WTC11 (cell line): Measurements from ENCODE around the gene RTEL1. TPM values are rescaled to one million over a fixed set of nuclear protein-coding genes. Genes with fewer than 3 reads are reported as not detected.

ENCODE experiments used
- ATAC-seq: fragments of 200-7000 bp; cut with Tn5 transposase; 2 replicates; pipeline ENCODE4 v1.10.0; 2021; ENCODE audit warnings: mild to moderate bottlenecking, moderate library complexity
- CTCF ChIA-PET: fragments of 300-600 bp; sonication (Branson Sonifier 250); formaldehyde crosslinking; loops from one replicate; lab custom pipeline; 2021; ENCODE audit warnings: antibody characterized with exemption; lab: Charles Lee
- POLR2A ChIA-PET: fragments of 350-600 bp; sonication (Branson Sonifier 250); formaldehyde crosslinking; loops from one replicate; lab custom pipeline; 2021; ENCODE audit warnings: antibody characterized with exemption; lab: Charles Lee
- DNase-seq: peaks from one replicate; pipeline ENCODE4 v3.0.0; 2021; ENCODE audit warnings: low spot score
- H3K27ac Mint-ChIP-seq: 2 replicates; pipeline ENCODE4 v1.8.0; 2021; ENCODE audit warnings: mixed read lengths
- H3K27me3 Mint-ChIP-seq: 2 replicates; pipeline ENCODE4 v1.8.0; 2021; ENCODE audit warnings: low read depth, mild to moderate bottlenecking, moderate library complexity, mixed read lengths
- H3K36me3 Mint-ChIP-seq: 2 replicates; pipeline ENCODE4 v1.8.0; 2021; ENCODE audit warnings: mixed read lengths
- H3K4me1 Mint-ChIP-seq: 2 replicates; pipeline ENCODE4 v1.8.0; 2022; ENCODE audit warnings: mixed read lengths
- H3K4me3 Mint-ChIP-seq: 2 replicates; pipeline ENCODE4 v1.8.0; 2021; ENCODE audit warnings: mild to moderate bottlenecking, moderate library complexity, mixed read lengths
- H3K9me3 Mint-ChIP-seq: 2 replicates; pipeline ENCODE4 v1.8.0; 2021; ENCODE audit warnings: mixed read lengths
- AR ChIP-seq: fragments of 250-450 bp; sonication (Bioruptor Pico); IDR thresholded peaks from 2 replicates; pipeline ENCODE4 v1.9.0; 2021; ENCODE audit warnings: mild to moderate bottlenecking
- ATF1 ChIP-seq: sonication (generic); formaldehyde crosslinking; IDR thresholded peaks from 2 replicates; pipeline ENCODE4 v1.8.1; 2023; ENCODE audit warnings: mild to moderate bottlenecking, moderate library complexity, missing genetic modification reagents
- ETV6 ChIP-seq: sonication (generic); formaldehyde crosslinking; IDR thresholded peaks from 2 replicates; pipeline ENCODE4 v1.8.1; 2022; ENCODE audit warnings: mild to moderate bottlenecking, missing genetic modification reagents
- FOXJ3 ChIP-seq: sonication (generic); formaldehyde crosslinking; IDR thresholded peaks from 2 replicates; pipeline ENCODE4 v1.9.0; 2021; ENCODE audit warnings: missing genetic modification reagents, mild to moderate bottlenecking, borderline replicate concordance
- FOXK1 ChIP-seq: sonication (generic); formaldehyde crosslinking; IDR thresholded peaks from 2 replicates; pipeline ENCODE4 v1.8.0; 2022; ENCODE audit warnings: mild to moderate bottlenecking, moderate library complexity, missing genetic modification reagents
- IRF1 ChIP-seq: sonication (generic); formaldehyde crosslinking; IDR thresholded peaks from 2 replicates; pipeline ENCODE4 v1.8.0; 2023; ENCODE audit warnings: missing genetic modification reagents
- JAZF1 ChIP-seq: fragments of 250-450 bp; sonication (Bioruptor Pico); IDR thresholded peaks from 2 replicates; pipeline ENCODE4 v1.9.0; 2021; ENCODE audit warnings: moderate library complexity, mild to moderate bottlenecking, inconsistent platforms
- MYBL2 ChIP-seq: sonication (generic); formaldehyde crosslinking; IDR thresholded peaks from 2 replicates; pipeline ENCODE4 v1.8.1; 2023; ENCODE audit warnings: mild to moderate bottlenecking, moderate library complexity, missing genetic modification reagents
- SMAD3 ChIP-seq: sonication (generic); formaldehyde crosslinking; IDR thresholded peaks from 2 replicates; pipeline ENCODE4 v1.8.0; 2022; ENCODE audit warnings: missing genetic modification reagents, mild to moderate bottlenecking, borderline replicate concordance
- SOX15 ChIP-seq: fragments of 250-450 bp; sonication (Bioruptor Pico); IDR thresholded peaks from 2 replicates; pipeline ENCODE4 v1.9.0; 2021; ENCODE audit warnings: mild to moderate bottlenecking
- TEAD4 ChIP-seq: sonication (generic); formaldehyde crosslinking; IDR thresholded peaks from 2 replicates; pipeline ENCODE4 v1.8.0; 2022; ENCODE audit warnings: mild to moderate bottlenecking, missing genetic modification reagents
- TP53 ChIP-seq: sonication (generic); formaldehyde crosslinking; IDR thresholded peaks from 2 replicates; pipeline ENCODE4 v1.8.1; 2023; ENCODE audit warnings: mild to moderate bottlenecking, missing genetic modification reagents
- USF1 ChIP-seq: sonication (generic); formaldehyde crosslinking; IDR thresholded peaks from 2 replicates; pipeline ENCODE4 v1.8.0; 2022; ENCODE audit warnings: mild to moderate bottlenecking, missing genetic modification reagents
- ZMAT4 ChIP-seq: fragments of 250-450 bp; sonication (Bioruptor Pico); IDR thresholded peaks from 2 replicates; pipeline ENCODE4 v1.9.0; 2021; ENCODE audit warnings: mild to moderate bottlenecking
- ZNF416 ChIP-seq: fragments of 250-450 bp; sonication (Bioruptor Pico); IDR thresholded peaks from 2 replicates; pipeline ENCODE4 v1.9.0; 2021; ENCODE audit warnings: mild to moderate bottlenecking, inconsistent platforms
- ZNF423 ChIP-seq: fragments of 250-450 bp; sonication (Bioruptor Pico); IDR thresholded peaks from 2 replicates; pipeline ENCODE4 v2.1.2; 2022; ENCODE audit warnings: mild to moderate bottlenecking, moderate library complexity
- total RNA-seq: library from RNA; stranded (reverse); gene quantifications from 3 replicates; pipeline ENCODE4 v1.2.3, GENCODE V29; 2021
- TF ChIP-seq, protein P1 (sequence below): sonication (generic); formaldehyde crosslinking; IDR thresholded peaks from 2 replicates; pipeline ENCODE4 v1.8.0; 2022; ENCODE audit warnings: mild to moderate bottlenecking, missing genetic modification reagents
- TF ChIP-seq, protein P2 (sequence below): sonication (generic); formaldehyde crosslinking; IDR thresholded peaks from 2 replicates; pipeline ENCODE4 v1.8.0; 2022; ENCODE audit warnings: mild to moderate bottlenecking, missing genetic modification reagents
- TF ChIP-seq, protein P3 (sequence below): fragments of 200-600 bp; IDR thresholded peaks from 2 replicates; pipeline ENCODE4 v1.8.0; 2022; ENCODE audit warnings: antibody characterized with exemption
- TF ChIP-seq, protein P4 (sequence below): sonication (generic); formaldehyde crosslinking; conservative IDR thresholded peaks from 2 replicates; pipeline ENCODE4 v1.8.1; 2022; ENCODE audit warnings: mild to moderate bottlenecking, missing genetic modification reagents

RTEL1 gene
- total RNA-seq, 1 experiment from 2014 or later: 44.9 TPM

GRCh38 chr20:63653041-63653973, 4.8 kb upstream of the RTEL1 start, which contains the start of gene STMN3 (continued):
- TF ChIP-seq AR (CRISPR knock-in tag) (no peak), ZNF416 (CRISPR knock-in tag) (no peak), ZMAT4 (CRISPR knock-in tag) (no peak), ETV6 (CRISPR knock-in tag) (peak; percentile 80; the same call in 1 of the 2 replicates), SMAD3 (peak; percentile 89), MYBL2 (CRISPR knock-in tag) (peak; percentile 78; the same call in 1 of the 2 replicates), FOXK1 (CRISPR knock-in tag) (peak; percentile 86), ZNF423 (peak; percentile 35; the same call in 1 of the 2 replicates), ATF1 (CRISPR knock-in tag) (peak; percentile 56; the same call in 1 of the 2 replicates), FOXJ3 (CRISPR knock-in tag) (no peak)
- TF ChIP-seq, protein P1, sequence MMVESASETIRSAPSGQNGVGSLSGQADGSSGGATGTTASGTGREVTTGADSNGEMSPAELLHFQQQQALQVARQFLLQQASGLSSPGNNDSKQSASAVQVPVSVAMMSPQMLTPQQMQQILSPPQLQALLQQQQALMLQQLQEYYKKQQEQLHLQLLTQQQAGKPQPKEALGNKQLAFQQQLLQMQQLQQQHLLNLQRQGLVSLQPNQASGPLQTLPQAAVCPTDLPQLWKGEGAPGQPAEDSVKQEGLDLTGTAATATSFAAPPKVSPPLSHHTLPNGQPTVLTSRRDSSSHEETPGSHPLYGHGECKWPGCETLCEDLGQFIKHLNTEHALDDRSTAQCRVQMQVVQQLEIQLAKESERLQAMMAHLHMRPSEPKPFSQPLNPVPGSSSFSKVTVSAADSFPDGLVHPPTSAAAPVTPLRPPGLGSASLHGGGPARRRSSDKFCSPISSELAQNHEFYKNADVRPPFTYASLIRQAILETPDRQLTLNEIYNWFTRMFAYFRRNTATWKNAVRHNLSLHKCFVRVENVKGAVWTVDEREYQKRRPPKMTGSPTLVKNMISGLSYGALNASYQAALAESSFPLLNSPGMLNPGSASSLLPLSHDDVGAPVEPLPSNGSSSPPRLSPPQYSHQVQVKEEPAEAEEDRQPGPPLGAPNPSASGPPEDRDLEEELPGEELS (CRISPR knock-in tag): peak; percentile 98
- TF ChIP-seq, protein P2, sequence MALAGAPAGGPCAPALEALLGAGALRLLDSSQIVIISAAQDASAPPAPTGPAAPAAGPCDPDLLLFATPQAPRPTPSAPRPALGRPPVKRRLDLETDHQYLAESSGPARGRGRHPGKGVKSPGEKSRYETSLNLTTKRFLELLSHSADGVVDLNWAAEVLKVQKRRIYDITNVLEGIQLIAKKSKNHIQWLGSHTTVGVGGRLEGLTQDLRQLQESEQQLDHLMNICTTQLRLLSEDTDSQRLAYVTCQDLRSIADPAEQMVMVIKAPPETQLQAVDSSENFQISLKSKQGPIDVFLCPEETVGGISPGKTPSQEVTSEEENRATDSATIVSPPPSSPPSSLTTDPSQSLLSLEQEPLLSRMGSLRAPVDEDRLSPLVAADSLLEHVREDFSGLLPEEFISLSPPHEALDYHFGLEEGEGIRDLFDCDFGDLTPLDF (CRISPR knock-in tag): peak; percentile 79; the same call in 1 of the 2 replicates
- TF ChIP-seq, protein P3, sequence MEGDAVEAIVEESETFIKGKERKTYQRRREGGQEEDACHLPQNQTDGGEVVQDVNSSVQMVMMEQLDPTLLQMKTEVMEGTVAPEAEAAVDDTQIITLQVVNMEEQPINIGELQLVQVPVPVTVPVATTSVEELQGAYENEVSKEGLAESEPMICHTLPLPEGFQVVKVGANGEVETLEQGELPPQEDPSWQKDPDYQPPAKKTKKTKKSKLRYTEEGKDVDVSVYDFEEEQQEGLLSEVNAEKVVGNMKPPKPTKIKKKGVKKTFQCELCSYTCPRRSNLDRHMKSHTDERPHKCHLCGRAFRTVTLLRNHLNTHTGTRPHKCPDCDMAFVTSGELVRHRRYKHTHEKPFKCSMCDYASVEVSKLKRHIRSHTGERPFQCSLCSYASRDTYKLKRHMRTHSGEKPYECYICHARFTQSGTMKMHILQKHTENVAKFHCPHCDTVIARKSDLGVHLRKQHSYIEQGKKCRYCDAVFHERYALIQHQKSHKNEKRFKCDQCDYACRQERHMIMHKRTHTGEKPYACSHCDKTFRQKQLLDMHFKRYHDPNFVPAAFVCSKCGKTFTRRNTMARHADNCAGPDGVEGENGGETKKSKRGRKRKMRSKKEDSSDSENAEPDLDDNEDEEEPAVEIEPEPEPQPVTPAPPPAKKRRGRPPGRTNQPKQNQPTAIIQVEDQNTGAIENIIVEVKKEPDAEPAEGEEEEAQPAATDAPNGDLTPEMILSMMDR: no peak

GRCh38 chr20:63653974-63654668, 4.0 kb upstream of the RTEL1 start:
- H3K9me3 Mint-ChIP-seq: no peaks in the 10 kb centered on the region
- peak; percentile 3 for ATAC-seq
- peaks cover 3% of the 10 kb centered on the region; the same call in 1 of the 2 replicates for H3K27me3 Mint-ChIP-seq
- H3K27ac Mint-ChIP-seq: peak overlapping the region; percentile 92
- DNase-seq: no peak
- no peaks in the 10 kb centered on the region for H3K36me3 Mint-ChIP-seq
- H3K4me1 Mint-ChIP-seq: peaks cover 23% of the 10 kb centered on the region
- CTCF ChIA-PET: interaction anchor here (1.1 to 4.0 kb wide), 4 partner anchors 12 to 326 kb away, joined by 3 to 50 read pairs (median 8); partner anchors contain the start of gene PRPF6
- POLR2A ChIA-PET: interaction anchor here (1.2 to 3.1 kb wide), 4 partner anchors 12 to 211 kb away, joined by 3 to 23 read pairs (median 4); partner anchors contain the start of genes GMEB2, PPDPF and TPD52L2
- TF ChIP-seq TEAD4 (no peak), TP53 (CRISPR knock-in tag) (no peak), USF1 (CRISPR knock-in tag) (no peak), IRF1 (CRISPR knock-in tag) (no peak), SOX15 (no peak), JAZF1 (CRISPR knock-in tag) (no peak)
- TF ChIP-seq, protein P4, sequence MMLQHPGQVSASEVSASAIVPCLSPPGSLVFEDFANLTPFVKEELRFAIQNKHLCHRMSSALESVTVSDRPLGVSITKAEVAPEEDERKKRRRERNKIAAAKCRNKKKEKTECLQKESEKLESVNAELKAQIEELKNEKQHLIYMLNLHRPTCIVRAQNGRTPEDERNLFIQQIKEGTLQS (CRISPR knock-in tag): no peak
- peak overlapping the region; percentile 80 for H3K4me3 Mint-ChIP-seq
